ENCODE data around the gene OS9.

The OS9 gene

DNA sequence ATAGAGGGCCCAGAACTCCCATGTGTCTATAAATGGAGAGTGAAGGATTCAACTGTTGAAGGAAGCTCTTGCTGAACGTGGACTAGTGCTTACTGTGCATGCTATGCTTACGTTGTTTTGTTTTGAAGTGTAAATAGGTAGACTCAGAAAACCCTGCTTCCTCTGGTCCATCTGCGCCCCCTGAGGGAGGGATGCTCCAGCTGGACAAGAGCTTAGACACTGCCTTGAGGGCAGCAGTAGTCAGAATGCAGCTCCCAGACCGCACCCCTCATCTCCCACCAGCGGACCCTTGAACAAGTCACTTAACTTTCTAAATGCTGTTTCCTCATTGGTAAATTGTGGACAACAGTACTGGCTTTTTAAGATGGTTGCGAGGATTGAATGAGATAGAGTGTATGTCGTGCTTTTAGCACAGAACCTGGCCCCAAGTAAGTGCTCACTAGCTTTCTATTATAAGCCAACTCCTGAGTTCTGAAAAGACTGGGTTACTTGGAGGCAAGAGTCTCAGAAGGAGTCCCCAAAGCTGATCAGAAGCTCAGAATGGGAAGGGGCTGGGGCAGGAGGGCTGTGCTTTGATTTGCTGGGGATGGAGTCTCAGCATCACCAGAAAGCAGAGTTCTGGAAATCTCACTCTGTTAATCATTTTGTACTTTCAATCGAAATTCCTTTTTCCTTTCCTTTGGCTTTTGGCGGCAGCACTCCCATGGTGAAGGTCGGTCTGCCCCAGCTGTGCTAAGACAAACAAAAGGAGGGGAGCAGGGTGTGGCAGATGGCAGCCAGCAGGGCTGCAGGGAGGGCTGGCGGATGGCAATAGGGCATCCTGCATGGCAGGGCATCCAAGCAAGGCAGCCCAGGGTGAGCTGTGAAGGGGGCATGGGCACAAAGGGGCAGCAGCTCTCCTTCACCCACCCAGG, 29.0 kb downstream of the OS9 start:
- H3K9me3 Mint-ChIP-seq = no peaks in the 10 kb centered on the region
- no peak for DNase-seq (ENCODE audit: low spot score)
- H3K36me3 Mint-ChIP-seq (ENCODE audit: low read depth) = peaks cover 40% of the 10 kb centered on the region
- no peak overlapping the region for H3K4me3 Mint-ChIP-seq
- H3K4me1 Mint-ChIP-seq (ENCODE audit: low read depth) = peaks cover 5% of the 10 kb centered on the region
- no peak overlapping the region for H3K27ac Mint-ChIP-seq
- H3K27me3 Mint-ChIP-seq (ENCODE audit: low read depth) = no peaks in the 10 kb centered on the region

DNA sequence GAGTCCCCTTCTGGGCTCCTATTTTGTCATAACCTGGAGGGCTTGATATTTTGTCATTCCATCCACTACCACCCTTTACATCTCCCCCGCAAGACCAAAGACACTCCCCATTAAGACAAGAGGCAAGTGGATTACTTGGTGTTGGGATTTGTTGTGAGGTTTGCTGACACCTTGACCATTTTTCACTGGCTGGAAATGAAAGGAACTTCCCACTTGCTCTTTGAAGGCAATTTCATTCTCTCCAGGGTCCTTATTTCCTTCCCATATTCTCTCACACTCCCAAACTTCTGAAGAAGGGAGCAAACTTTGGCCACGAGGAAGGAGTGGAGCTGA, 29.7 kb downstream of the OS9 start:
- H3K4me1 Mint-ChIP-seq (ENCODE audit: low read depth) = peaks cover 5% of the 10 kb centered on the region
- no peaks in the 10 kb centered on the region for H3K27me3 Mint-ChIP-seq (ENCODE audit: low read depth)
- no peak overlapping the region for H3K4me3 Mint-ChIP-seq
- DNase-seq (ENCODE audit: low spot score) = no peak
- H3K9me3 Mint-ChIP-seq = no peaks in the 10 kb centered on the region
- peak overlapping the region; percentile 26 for H3K27ac Mint-ChIP-seq
- peaks cover 42% of the 10 kb centered on the region for H3K36me3 Mint-ChIP-seq (ENCODE audit: low read depth)

DNA sequence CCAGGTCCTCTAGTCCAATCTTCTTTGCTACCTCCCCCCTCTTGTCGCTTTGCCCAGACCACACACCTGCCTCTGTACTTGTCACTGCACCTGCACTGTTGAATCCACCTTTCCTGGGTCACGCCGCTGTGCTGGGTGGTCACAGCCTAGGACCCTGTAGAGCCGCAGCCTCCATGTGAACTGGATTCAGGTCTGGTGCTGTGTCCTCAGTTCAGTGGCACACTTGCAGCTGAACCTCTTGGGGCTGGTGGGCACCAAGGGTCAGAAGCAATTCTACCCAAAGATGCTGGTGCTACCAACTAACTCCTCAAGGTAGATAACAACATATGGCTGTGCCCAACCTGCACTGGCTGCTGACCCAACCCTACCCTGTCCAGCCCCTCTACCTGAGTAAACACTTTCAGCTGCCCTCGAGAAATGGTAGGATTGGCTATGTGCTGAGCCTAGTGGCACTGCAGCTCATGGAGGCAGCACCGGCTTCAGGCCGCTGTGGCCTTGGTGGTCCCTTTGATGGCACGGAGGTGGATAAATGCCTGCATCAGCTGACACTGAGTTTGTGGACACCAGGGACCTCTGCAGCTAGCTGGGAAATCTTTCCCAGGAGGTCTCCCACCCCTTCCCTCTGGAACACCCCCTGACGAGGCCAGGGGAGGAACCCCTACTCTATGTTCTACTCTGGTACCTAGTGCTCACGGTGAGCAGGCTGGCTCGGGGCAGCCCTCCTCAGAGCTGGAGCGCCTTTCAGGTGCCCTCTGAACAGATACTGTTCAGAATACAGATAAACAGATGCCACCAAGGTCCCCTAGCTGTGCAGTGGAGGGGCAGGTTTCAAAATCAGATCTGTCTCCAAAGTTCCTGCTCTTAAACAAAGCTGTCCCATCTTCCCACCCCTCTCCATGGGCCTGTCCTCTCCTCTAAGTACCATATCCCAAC, 30.3 kb downstream of the OS9 start:
- Mint-ChIP-seq H3K4me1 (ENCODE audit: low read depth) (peaks cover 5% of the 10 kb centered on the region), H3K27ac (peak overlapping the region; percentile 26), H3K36me3 (ENCODE audit: low read depth) (peaks cover 40% of the 10 kb centered on the region)

DNA sequence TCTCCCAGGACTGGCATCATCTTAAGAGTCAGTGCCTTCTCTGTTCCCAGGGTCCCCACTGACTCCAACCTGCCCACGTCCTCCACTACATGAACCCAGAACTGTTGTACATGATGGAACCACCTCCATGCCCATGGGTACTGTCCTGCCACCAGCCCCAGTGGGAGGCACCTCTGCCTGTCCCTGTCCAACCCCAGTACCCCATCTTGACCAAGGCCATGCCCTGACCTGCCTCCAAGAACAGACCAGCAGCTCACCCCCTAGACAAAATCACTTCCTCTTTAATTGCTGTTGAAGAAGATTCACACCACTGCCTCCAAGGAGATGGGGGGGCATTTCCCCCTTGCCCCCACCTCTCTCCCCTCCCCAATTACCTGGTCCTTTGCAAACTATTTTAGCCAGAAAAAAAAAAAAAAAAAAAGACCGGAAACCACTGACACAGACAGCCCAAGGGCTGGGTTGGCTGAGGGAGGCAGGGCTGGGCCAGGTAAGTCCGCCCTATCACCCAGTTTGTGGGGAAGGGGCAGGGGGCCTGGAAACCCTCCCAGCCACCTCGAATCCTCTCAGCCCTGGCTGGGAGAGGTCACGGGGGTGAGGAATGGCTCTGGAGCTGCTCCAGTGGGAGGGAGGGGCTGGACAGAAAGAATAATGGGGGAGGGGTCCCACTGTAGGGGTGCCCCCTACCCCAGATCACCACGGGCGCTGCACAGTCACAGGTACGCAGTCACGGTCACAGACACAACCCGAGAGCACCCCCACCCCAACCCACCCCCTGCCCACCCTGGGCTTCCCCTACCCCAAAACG, 31.2 kb downstream of the OS9 start:
- Mint-ChIP-seq H3K4me3 (no peak overlapping the region), H3K36me3 (ENCODE audit: low read depth) (peaks cover 35% of the 10 kb centered on the region), H3K9me3 (no peaks in the 10 kb centered on the region), H3K27ac (no peak overlapping the region), H3K27me3 (ENCODE audit: low read depth) (no peaks in the 10 kb centered on the region), H3K4me1 (ENCODE audit: low read depth) (peaks cover 5% of the 10 kb centered on the region)
- DNase-seq (ENCODE audit: low spot score) = no peak

More for the DNA sequence above, 30.3 kb downstream of the OS9 start:
- Mint-ChIP-seq H3K4me3 (no peak overlapping the region), H3K9me3 (no peaks in the 10 kb centered on the region), H3K27me3 (ENCODE audit: low read depth) (no peaks in the 10 kb centered on the region)
- no peak for DNase-seq (ENCODE audit: low spot score)

DNA sequence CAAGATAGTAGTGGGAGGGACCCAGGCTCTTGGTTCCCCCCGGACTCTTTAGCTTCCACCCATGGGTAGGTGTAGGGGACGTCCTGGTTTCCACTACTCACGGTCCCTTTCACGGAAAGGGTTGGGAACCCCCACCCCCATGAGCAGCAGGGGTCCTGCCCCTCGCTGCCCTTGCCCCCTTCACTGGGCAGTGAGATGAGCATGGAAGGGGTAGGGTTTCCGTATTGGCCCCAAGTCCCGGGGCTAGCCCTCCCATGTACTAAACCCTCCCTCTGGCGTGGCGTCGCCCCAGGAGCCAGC, 31.9 kb downstream of the OS9 start:
- DNase-seq (ENCODE audit: low spot score) = no peak
- Mint-ChIP-seq H3K9me3 (no peaks in the 10 kb centered on the region), H3K27ac (no peak overlapping the region), H3K36me3 (ENCODE audit: low read depth) (peaks cover 39% of the 10 kb centered on the region), H3K4me1 (ENCODE audit: low read depth) (peaks cover 5% of the 10 kb centered on the region), H3K4me3 (no peak overlapping the region), H3K27me3 (ENCODE audit: low read depth) (no peaks in the 10 kb centered on the region)

DNA sequence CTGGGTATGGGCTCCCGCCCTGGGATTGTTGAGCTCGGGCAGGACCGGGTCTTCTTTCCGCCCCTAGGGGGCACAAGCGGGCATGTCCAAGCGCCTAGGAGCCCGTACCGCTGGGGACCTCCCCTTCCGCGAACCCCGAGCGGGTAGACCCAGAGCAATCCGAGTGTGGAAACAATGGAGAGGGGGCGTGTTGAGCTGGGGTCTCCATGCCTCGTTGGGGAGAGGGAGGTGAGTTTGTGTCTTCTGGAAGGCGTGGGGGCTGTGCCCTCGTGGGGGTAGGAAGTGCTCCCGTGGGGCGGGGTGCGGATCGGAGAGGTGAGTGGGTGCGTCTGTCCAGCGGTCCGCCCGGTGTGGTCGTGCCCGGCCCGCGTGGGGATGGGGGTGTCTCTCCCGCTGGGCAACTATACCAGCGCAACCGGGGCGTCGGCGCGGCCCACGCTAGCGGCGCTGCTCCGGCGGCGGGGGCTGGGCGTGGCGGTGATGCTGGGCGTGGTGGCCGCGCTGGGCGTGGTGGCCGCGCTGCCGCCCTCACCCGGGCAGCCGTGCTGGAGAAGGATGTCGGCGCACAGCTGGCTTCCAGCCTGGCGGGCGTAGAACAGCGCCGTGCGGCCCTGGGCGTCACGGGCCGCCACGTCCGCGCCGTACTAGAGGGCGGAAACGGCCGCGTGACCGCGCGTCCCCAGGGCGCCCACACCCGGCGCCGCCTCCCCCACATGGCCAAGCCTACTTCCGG, 32.4 kb downstream of the OS9 start:
- no peaks in the 10 kb centered on the region for H3K27me3 Mint-ChIP-seq (ENCODE audit: low read depth)
- peaks cover 41% of the 10 kb centered on the region for H3K36me3 Mint-ChIP-seq (ENCODE audit: low read depth)
- H3K9me3 Mint-ChIP-seq = no peaks in the 10 kb centered on the region
- H3K4me1 Mint-ChIP-seq (ENCODE audit: low read depth) = peaks cover 5% of the 10 kb centered on the region
- peak overlapping the region; percentile 26 for H3K4me3 Mint-ChIP-seq
- DNase-seq (ENCODE audit: low spot score) = no peak
- H3K27ac Mint-ChIP-seq = peak overlapping the region; percentile 26

DNA sequence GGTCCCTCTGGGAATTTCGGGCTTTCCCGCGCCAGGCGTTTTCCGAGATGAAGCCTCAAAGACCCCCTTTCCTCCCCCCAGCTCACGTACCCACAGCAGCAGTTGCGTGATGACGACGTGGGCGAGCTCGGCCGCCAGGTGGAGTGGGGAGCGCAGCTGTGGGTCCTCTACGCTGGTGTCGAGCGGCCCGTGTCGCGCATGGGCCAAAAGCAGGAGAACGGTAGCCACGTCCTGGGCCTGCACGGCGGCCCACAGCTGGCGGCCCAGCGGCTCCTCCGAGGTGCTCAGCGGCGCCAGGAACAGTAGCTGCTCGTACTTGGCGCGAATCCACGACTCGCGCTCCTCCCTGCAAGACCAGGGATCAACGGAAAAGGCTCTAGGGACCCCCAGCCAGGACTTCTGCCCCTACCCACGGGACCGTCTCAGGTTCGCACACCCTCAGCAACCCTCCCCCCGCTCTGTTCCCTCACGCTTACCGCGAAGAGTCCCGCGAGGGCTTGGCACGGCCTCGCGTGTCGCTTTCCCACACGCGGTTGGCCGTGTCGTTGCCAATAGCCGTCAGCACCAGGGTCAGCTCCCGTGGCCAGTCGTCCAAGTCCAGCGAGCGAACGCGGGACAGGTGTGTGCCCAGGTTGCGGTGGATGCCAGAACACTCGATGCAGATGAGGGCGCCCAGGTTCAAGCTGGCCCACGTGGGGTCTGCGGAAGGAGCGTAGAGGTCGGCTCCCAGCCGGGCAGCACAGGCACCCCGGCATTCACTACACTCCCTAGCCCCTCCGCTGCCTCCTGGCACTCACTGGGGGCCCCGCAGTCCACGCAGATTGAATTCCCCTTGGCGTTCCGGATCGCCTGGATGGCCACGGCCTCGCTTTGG, 33.2 kb downstream of the OS9 start:
- no peaks in the 10 kb centered on the region for H3K27me3 Mint-ChIP-seq (ENCODE audit: low read depth)
- H3K4me1 Mint-ChIP-seq (ENCODE audit: low read depth) = no peaks in the 10 kb centered on the region
- H3K4me3 Mint-ChIP-seq = no peak overlapping the region
- H3K9me3 Mint-ChIP-seq = no peaks in the 10 kb centered on the region
- no peak overlapping the region for H3K27ac Mint-ChIP-seq
- no peak for DNase-seq (ENCODE audit: low spot score)
- H3K36me3 Mint-ChIP-seq (ENCODE audit: low read depth) = peaks cover 41% of the 10 kb centered on the region

DNA sequence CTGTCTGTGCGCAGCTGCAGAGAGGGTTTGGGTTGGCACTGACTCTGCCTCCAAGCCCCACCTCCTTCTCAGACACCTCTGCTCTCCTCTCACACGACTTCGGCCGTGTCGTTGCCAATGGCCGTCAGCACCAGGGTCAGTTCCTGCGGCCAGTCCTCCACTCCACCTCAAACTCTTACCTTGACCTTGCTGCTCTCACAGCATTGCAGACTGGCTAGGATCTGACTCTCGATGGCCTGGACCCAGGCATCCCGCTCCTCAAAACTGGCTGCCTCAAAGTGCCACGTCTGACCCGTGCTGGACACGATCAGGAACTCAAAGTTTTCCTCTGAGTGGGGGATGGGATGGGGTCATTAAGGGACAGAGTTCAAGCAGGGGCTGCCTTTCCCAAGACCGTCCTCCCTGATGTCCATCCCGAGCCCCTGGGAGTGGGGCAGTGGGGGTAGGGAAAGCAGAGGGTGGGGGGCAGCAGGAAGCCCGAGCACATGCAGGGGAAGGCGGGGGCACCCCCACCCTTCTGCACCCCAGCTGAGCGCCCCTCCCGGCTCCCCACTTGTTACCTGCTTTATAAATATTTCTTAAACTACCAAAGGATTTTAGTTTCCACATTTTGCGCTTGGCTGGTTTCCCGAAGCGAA, 33.9 kb downstream of the OS9 start:
- Mint-ChIP-seq H3K9me3 (no peaks in the 10 kb centered on the region), H3K27ac (no peak overlapping the region), H3K4me3 (no peak overlapping the region), H3K27me3 (ENCODE audit: low read depth) (no peaks in the 10 kb centered on the region), H3K36me3 (ENCODE audit: low read depth) (peaks cover 48% of the 10 kb centered on the region), H3K4me1 (ENCODE audit: low read depth) (no peaks in the 10 kb centered on the region)
- DNase-seq (ENCODE audit: low spot score) = no peak

DNA sequence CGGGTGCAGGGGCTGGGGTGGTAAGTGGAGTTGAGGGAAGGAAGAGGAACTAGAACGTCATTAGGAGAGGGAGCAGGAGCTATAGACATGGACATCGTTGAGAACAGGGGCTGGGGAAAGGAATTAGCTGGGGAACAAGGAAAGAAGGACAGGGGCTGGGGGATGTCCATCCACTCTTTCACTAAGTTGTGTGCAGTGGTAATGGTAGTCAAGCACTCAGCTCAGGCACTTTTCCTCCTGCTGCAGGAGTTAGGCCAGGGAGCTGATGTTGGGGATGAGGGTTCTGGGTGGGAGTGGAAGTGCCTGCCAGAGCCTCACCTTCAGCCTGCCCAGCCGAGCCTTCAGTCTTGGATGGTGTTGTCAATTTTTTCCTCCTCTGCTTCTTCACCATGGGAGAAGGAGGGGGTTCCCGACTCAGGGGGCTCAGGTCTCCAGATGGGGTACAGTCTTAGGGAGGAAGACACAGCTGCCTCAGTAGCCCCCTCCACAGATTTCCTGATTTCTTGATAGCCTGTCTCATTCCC, 35.5 kb downstream of the OS9 start:
- no peak for DNase-seq (ENCODE audit: low spot score)
- peaks cover 55% of the 10 kb centered on the region for H3K36me3 Mint-ChIP-seq (ENCODE audit: low read depth)
- H3K27ac Mint-ChIP-seq = no peak overlapping the region
- no peak overlapping the region for H3K4me3 Mint-ChIP-seq
- no peaks in the 10 kb centered on the region for H3K9me3 Mint-ChIP-seq
- no peaks in the 10 kb centered on the region for H3K4me1 Mint-ChIP-seq (ENCODE audit: low read depth)
- H3K27me3 Mint-ChIP-seq (ENCODE audit: low read depth) = no peaks in the 10 kb centered on the region

DNA sequence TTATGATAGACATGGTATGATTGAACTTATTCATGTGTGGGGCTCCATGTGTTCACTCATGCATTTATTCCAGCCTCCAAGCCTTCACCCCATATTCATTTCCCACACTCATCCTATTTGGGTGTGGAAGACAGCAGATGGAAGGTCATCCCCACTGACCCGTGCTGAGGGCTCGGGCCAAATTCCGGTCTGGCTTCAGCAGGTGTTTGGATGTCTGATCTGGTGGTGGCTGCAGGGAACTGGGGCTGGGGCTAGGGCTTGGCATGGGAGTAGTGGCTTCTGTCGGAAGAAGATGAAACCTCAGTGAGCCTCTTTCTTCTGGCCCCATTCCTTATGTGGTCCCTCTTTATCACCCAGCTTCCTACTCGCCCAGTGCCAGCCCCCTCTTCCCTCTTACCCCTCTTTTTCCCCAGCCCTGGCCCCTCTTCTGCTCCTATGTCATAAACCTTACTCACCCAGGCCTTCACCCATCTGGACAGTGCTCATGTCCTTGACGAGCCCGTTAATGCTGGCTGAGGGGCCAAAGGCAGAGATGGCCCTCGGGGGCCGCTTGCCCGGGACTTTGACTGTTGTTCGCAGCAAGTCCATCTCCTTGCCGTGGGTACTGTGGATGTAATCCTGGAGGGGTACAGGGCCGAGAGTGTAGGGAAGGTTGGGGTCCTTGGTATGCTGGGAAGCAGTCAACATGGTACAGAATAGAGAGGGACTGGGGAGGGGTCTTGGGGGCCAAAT, 36.6 kb downstream of the OS9 start:
- H3K9me3 Mint-ChIP-seq = no peaks in the 10 kb centered on the region
- no peaks in the 10 kb centered on the region for H3K4me1 Mint-ChIP-seq (ENCODE audit: low read depth)
- H3K27me3 Mint-ChIP-seq (ENCODE audit: low read depth) = no peaks in the 10 kb centered on the region
- no peak overlapping the region for H3K4me3 Mint-ChIP-seq
- no peak overlapping the region for H3K27ac Mint-ChIP-seq
- DNase-seq (ENCODE audit: low spot score) = no peak
- H3K36me3 Mint-ChIP-seq (ENCODE audit: low read depth) = peaks cover 58% of the 10 kb centered on the region

DNA sequence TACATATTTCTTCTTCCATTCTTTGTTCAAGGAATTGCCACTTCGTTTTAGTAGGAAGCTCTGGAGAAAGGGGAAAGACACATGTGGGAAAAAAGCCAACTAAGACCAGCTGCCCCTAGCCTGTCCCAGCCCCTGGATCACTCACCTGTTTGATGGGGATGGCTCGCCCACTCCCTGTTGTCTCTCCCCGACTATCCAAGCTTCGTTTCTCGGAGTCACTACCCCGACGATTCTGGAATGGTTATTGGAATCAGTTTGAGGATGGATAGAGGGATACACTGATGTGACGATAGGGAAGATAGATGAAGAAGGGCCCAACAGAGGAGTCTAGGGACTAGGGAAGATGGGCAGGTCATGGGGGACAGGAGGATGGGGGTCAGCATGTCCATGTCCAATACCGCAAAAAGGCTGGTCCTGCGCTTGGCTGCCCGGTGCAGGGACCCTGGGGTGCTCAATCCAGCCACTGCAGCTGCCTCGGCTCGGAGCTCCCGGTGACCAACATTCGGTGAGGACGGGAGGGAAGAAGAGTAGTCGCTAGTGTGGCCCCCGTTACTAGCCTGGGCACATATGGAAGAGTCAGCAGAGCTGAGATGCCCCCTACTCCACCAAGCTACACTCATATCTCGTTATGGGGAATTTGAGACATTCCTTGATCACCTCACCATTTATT, 37.6 kb downstream of the OS9 start:
- Mint-ChIP-seq H3K36me3 (ENCODE audit: low read depth) (peaks cover 56% of the 10 kb centered on the region), H3K27ac (no peak overlapping the region), H3K4me3 (no peak overlapping the region), H3K27me3 (ENCODE audit: low read depth) (no peaks in the 10 kb centered on the region), H3K9me3 (no peaks in the 10 kb centered on the region), H3K4me1 (ENCODE audit: low read depth) (peaks cover 2% of the 10 kb centered on the region)
- no peak for DNase-seq (ENCODE audit: low spot score)
